Transverse colon (tissue), 4 donors: ENCODE results near the gene FAN1. TPM values are rescaled to one million over a fixed set of nuclear protein-coding genes. Genes with fewer than 3 reads are reported as not detected.

Experiments used
- DNase-seq: peaks from one replicate; pipeline ENCODE4 v3.0.0-alpha.2; 2019
- H3K27ac ChIP-seq, 4 donors: fragments of 200-600 bp; sonication (generic); 2 replicates each; pipeline ENCODE4 v1.5.1; 2016 to 2018; ENCODE audit warnings: inconsistent platforms in 4 of 4
- H3K27me3 ChIP-seq: fragments of 200-600 bp; sonication (generic); 2 replicates; pipeline ENCODE4 v1.5.1; 2017; ENCODE audit warnings: inconsistent platforms
- H3K36me3 ChIP-seq, 4 donors: fragments of 200-600 bp; sonication (generic); 2 replicates each; pipeline ENCODE4 v1.5.1; 2017 to 2019; ENCODE audit warnings: inconsistent platforms in 4 of 4
- H3K4me1 ChIP-seq, 4 donors: fragments of 200-600 bp; sonication (generic); 2 replicates each; pipeline ENCODE4 v1.5.1; 2017 to 2020; ENCODE audit warnings: inconsistent platforms in 4 of 4
- H3K4me3 ChIP-seq, 4 donors: fragments of 200-600 bp; sonication (generic); 1 replicate in 1 of 4; 2 replicates in 3 of 4; pipeline versions ENCODE4 v1.5.1 to v1.6.1; 2017 to 2019; ENCODE audit warnings: inconsistent platforms in 4 of 4
- H3K9me3 ChIP-seq, 2 donors: fragments of 200-600 bp; sonication (generic); 2 replicates each; pipeline ENCODE4 v1.5.1; 2017 to 2019; ENCODE audit warnings: inconsistent platforms in 2 of 2
- EP300 ChIP-seq: sonication (generic); formaldehyde crosslinking; IDR thresholded peaks from one replicate; pipeline ENCODE4 v1.6.1; 2017; ENCODE audit warnings: antibody characterized with exemption, low read depth
- POLR2A ChIP-seq: fragments of 450-650 bp; IDR thresholded peaks from one replicate; pipeline ENCODE4 v1.6.1; 2016; ENCODE audit warnings: antibody characterized with exemption, mild to moderate bottlenecking, moderate library complexity
- POLR2AphosphoS5 ChIP-seq, 3 donors: sonication (generic); formaldehyde crosslinking; IDR thresholded peaks; one replicate each; pipeline ENCODE4 v1.6.1; 2016; ENCODE audit warnings: antibody characterized with exemption in 3 of 3
- WGBS, 2 donors: methylation state at CpG; one replicate each; pipeline ENCODE4 v1.1.5; 2018; ENCODE audit warnings: low coverage in 1 of 2; 5-methylcytosine and 5-hydroxymethylcytosine counted together
- in situ Hi-C, 4 donors: fragments of 200-750 bp; cut with MboI; loops; one replicate each; pipeline versions ENCODE4 v1.15.0 to v1.15.1; 2017; ENCODE audit warnings: low sequenced_read_pairs in 3 of 4, low pct_ligation_motif_present in 1 of 4, low pct_unique_long_range_greater_than_20kb in 1 of 4
- intact Hi-C: fragments of 100-400 bp; cut with DNase I; formaldehyde crosslinking; loops from one replicate; pipeline ENCODE4 v1.15.1; 2023; ENCODE audit warnings: low total_unique reads
- total RNA-seq, 4 donors: library from RNA; depleted of rRNA; stranded (reverse); fragments of >200 nt; gene quantifications; one replicate each; pipeline ENCODE4 v1.1.0, GENCODE V29; 2016
- TF ChIP-seq, protein P1 (sequence below), 5 experiments: fragments of 200-600 bp in 3 of 5; fragments of 450-650 bp in 2 of 5; sonication (generic) in 3 of 5; IDR thresholded peaks; 1 replicate in 2 of 5; 2 replicates in 3 of 5; pipeline ENCODE4 v1.5.1; 2016 to 2017; ENCODE audit warnings: antibody characterized with exemption in 5 of 5, inconsistent platforms in 3 of 5, mild to moderate bottlenecking in 2 of 5, moderate library complexity in 1 of 5

FAN1 gene
- total RNA-seq, 4 donors from 2014 or later = 8.6 to 34.8 (median 16.9) TPM

- Histone ChIP-seq H3K27me3 (no peaks in the 10 kb centered on the region), H3K4me1 (peaks cover 0 to 30% (median 8%) of the 10 kb centered on the region in 4 donors), H3K36me3 (no peaks in the 10 kb centered on the region), H3K27ac (no peak overlapping the region), H3K4me3 (no peak overlapping the region), H3K9me3 (no peaks in the 10 kb centered on the region)
- WGBS, 2 donors = 85% methylated on average over 1 of the region's 1 CpG; no CpG with 5 or more reads in 1 of the 2 donors
- TF ChIP-seq POLR2A = no peak
- intact Hi-C loops (no loop called here), in situ Hi-C loops (no loop called here)
- DNase-seq = no peak
These were observed 1.8 kb upstream of the FAN1 start for GRCh38 chr15:30901889-30902288.

- in situ Hi-C loops = no loop called here
These were observed 1.1 kb downstream of the FAN1 start for GRCh38 chr15:30904812-30905211.

GRCh38 chr15:30905821-30906220 is 2.1 kb downstream of the FAN1 start:
- 43 to 53% methylated on average over 2 to 5 of the region's 5 CpGs for WGBS, 2 donors
- DNase-seq = peak; percentile 43
- no peak overlapping the region for H3K4me3 ChIP-seq
- H3K4me1 ChIP-seq = peaks cover 0 to 30% (median 8%) of the 10 kb centered on the region in 4 donors
- peaks cover 0 to 6% (median 2%) of the 10 kb centered on the region in 4 donors for H3K36me3 ChIP-seq
- no peaks in the 10 kb centered on the region for H3K9me3 ChIP-seq
- no peaks in the 10 kb centered on the region for H3K27me3 ChIP-seq
- intact Hi-C loops (no loop called here), in situ Hi-C loops (no loop called here)
- H3K27ac ChIP-seq = peak overlapping the region in 3 of 4 donors; percentile 27 to 45 (median 38)
- TF ChIP-seq, protein P1, sequence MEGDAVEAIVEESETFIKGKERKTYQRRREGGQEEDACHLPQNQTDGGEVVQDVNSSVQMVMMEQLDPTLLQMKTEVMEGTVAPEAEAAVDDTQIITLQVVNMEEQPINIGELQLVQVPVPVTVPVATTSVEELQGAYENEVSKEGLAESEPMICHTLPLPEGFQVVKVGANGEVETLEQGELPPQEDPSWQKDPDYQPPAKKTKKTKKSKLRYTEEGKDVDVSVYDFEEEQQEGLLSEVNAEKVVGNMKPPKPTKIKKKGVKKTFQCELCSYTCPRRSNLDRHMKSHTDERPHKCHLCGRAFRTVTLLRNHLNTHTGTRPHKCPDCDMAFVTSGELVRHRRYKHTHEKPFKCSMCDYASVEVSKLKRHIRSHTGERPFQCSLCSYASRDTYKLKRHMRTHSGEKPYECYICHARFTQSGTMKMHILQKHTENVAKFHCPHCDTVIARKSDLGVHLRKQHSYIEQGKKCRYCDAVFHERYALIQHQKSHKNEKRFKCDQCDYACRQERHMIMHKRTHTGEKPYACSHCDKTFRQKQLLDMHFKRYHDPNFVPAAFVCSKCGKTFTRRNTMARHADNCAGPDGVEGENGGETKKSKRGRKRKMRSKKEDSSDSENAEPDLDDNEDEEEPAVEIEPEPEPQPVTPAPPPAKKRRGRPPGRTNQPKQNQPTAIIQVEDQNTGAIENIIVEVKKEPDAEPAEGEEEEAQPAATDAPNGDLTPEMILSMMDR (IDR thresholded peaks at IDR 0.05) = peak in 4 of 5 experiments; percentile 27 to 64 (median 46)
- no peak for TF ChIP-seq POLR2A

More at GRCh38 chr15:30904812-30905211, 1.1 kb downstream of the FAN1 start:
- Histone ChIP-seq H3K27me3 (no peaks in the 10 kb centered on the region), H3K4me3 (no peak overlapping the region), H3K36me3 (no peaks in the 10 kb centered on the region), H3K9me3 (no peaks in the 10 kb centered on the region), H3K27ac (no peak overlapping the region), H3K4me1 (peaks cover 0 to 30% (median 8%) of the 10 kb centered on the region in 4 donors)
- intact Hi-C loops = no loop called here
- DNase-seq = no peak
- TF ChIP-seq, protein P1 (IDR thresholded peaks at IDR 0.05) = no peak
- TF ChIP-seq EP300 = no peak
- no peak for TF ChIP-seq POLR2A
- no peak for TF ChIP-seq POLR2AphosphoS5 (IDR thresholded peaks at IDR 0.05)
- 87 to 95% methylated on average over 5 of the region's 5 CpGs for WGBS, 2 donors

- TF ChIP-seq POLR2A (no peak), EP300 (no peak), POLR2AphosphoS5 (IDR thresholded peaks at IDR 0.05) (no peak)
- TF ChIP-seq, protein P1 (IDR thresholded peaks at IDR 0.05) = no peak
- Histone ChIP-seq H3K4me1 (peaks cover 0 to 30% (median 8%) of the 10 kb centered on the region in 4 donors), H3K4me3 (no peak overlapping the region), H3K27me3 (no peaks in the 10 kb centered on the region), H3K36me3 (peaks cover 0 to 8% (median 3%) of the 10 kb centered on the region in 4 donors), H3K27ac (peak overlapping the region in 3 of 4 donors; percentile 27 to 45 (median 38)), H3K9me3 (no peaks in the 10 kb centered on the region)
- intact Hi-C loops (no loop called here), in situ Hi-C loops (no loop called here)
- 57 to 63% methylated on average over 4 of the region's 4 CpGs for WGBS, 2 donors
- DNase-seq = peak; percentile 48
These were observed 2.7 kb downstream of the FAN1 start for GRCh38 chr15:30906366-30906765.

DNA sequence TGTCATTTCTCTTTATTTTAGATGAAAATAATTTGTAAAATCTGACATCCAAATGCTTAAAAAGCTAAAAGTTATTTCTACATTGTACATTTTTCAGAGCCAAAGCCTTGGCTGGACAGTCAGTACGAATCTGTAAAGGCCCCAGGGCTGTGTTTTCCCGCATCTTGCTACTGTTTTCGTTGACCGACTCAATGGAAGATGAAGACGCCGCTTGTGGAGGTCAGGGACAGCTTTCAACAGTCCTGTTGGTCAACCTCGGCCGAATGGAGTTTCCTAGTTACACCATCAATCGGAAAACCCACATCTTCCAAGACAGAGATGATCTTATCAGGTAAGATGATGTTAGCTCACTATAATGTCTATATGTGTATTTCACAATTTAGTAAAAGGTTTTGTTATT is 10.0 kb downstream of the FAN1 start:
- no peak overlapping the region for H3K27ac ChIP-seq
- no peak overlapping the region for H3K4me3 ChIP-seq
- no peaks in the 10 kb centered on the region for H3K4me1 ChIP-seq
- DNase-seq = no peak
- H3K27me3 ChIP-seq = no peaks in the 10 kb centered on the region
- TF ChIP-seq POLR2AphosphoS5 (IDR thresholded peaks at IDR 0.05) (no peak), EP300 (no peak), POLR2A (no peak)
- TF ChIP-seq, protein P1 (IDR thresholded peaks at IDR 0.05) = no peak
- in situ Hi-C loops = no loop called here
- 95 to 99% methylated on average over 9 of the region's 9 CpGs for WGBS, 2 donors
- intact Hi-C loops = no loop called here
- H3K36me3 ChIP-seq = peaks cover 0 to 32% (median 9%) of the 10 kb centered on the region in 4 donors
- H3K9me3 ChIP-seq = no peaks in the 10 kb centered on the region
